ENCODE data around the gene LRRN2.

LRRN2 gene

DNA sequence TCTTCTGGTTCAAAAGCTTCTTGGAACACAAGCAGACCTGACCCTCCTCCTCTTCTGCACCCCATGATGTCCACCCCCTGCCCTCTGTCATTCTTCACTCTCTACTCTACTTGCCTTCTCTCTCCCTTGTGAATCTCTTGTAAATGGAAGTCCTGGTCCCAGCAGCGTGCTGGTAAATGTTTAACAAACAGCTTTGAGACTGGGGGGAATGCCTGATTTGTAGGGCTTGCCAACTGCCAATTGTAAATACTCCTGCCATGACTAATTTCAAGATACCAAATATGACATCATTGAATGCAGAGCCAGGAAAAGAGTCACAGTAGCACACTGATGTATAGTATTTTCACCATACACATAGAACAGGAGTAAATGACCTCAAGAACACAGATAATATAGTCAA is 40.9 kb upstream of the LRRN2 start:
- ChIA-PET CTCF (no interaction called here), POLR2A (no interaction called here)
- TF ChIP-seq FOXA1 (IDR thresholded peaks at IDR 0.05) (no peak), ZNF384 (IDR thresholded peaks at IDR 0.05) (no peak), LEF1 (IDR thresholded peaks at IDR 0.05; ENCODE audit: borderline replicate concordance) (no peak), NFRKB (IDR thresholded peaks at IDR 0.05) (no peak), HDGF (IDR thresholded peaks at IDR 0.05; ENCODE audit: borderline replicate concordance) (no peak), BHLHE40 (IDR thresholded peaks at IDR 0.05; ENCODE audit: borderline replicate concordance) (no peak)
- no peak for DNase-seq (ENCODE audit: extremely low spot score)

- no peak for DNase-seq (ENCODE audit: extremely low spot score)
- ChIA-PET POLR2A (no interaction called here), CTCF (no interaction called here)
- TF ChIP-seq SUZ12 (IDR thresholded peaks at IDR 0.05) (no peak), ELF4 (IDR thresholded peaks at IDR 0.05) (no peak), FOXK2 (IDR thresholded peaks at IDR 0.05) (no peak), BHLHE40 (IDR thresholded peaks at IDR 0.05; ENCODE audit: borderline replicate concordance) (no peak), SP1 (IDR thresholded peaks at IDR 0.05) (no peak), LEF1 (IDR thresholded peaks at IDR 0.05; ENCODE audit: borderline replicate concordance) (no peak), CTBP1 (IDR thresholded peaks at IDR 0.05; ENCODE audit: borderline replicate concordance) (no peak), HDGF (IDR thresholded peaks at IDR 0.05; ENCODE audit: borderline replicate concordance) (no peak), ZNF384 (IDR thresholded peaks at IDR 0.05) (no peak), ARNT (IDR thresholded peaks at IDR 0.05) (no peak), FOXM1 (IDR thresholded peaks at IDR 0.05; ENCODE audit: borderline replicate concordance) (no peak)
- TF ChIP-seq, protein P1, sequence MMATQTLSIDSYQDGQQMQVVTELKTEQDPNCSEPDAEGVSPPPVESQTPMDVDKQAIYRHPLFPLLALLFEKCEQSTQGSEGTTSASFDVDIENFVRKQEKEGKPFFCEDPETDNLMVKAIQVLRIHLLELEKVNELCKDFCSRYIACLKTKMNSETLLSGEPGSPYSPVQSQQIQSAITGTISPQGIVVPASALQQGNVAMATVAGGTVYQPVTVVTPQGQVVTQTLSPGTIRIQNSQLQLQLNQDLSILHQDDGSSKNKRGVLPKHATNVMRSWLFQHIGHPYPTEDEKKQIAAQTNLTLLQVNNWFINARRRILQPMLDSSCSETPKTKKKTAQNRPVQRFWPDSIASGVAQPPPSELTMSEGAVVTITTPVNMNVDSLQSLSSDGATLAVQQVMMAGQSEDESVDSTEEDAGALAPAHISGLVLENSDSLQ (IDR thresholded peaks at IDR 0.05) = no peak
Measured at GRCh38 chr1:204725821-204726448, 40.4 kb upstream of the LRRN2 start.

DNA sequence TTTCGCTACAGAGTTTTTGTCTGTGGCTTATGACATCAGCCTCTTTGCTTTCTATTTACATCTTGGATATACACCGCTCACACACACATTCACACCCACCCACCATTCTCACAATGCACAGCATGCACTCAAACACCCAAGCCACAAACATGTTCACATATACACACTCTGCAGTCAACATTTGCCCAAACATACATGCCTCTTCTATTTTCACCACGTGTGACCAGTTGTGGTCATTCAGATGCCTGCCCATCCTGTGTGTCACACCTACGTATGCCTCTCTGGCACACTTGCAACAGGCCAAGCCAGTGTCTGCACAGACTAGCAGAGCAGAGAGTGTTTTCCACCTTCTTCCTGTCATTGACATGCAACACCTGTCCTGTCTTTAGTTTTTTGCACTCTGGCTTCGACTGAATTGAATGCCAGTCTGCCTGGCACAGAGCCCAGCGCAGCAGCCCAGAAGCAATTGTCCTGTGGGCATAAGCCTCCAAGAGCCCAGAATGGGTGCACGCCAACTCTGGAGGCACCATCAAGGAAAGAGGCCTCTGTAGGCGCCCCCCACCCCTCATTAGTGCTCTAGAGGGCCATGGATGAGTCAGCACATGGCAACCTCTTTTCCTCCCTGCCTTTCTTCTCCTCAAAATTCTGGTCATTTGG is 37.7 kb upstream of the LRRN2 start:
- POLR2A ChIA-PET = no interaction called here
- DNase-seq (ENCODE audit: extremely low spot score) = no peak
- CTCF ChIA-PET = interaction anchor here (0.6 kb wide), 1 partner anchor 273 kb away, joined by 3 read pairs; no protein-coding TSS in a partner anchor
- no peak for TF ChIP-seq HDGF (IDR thresholded peaks at IDR 0.05; ENCODE audit: borderline replicate concordance)
- TF ChIP-seq L3MBTL2 (conservative IDR thresholded peaks at IDR 0.05) = no peak
- TF ChIP-seq ARNT (IDR thresholded peaks at IDR 0.05) = no peak
- no peak for TF ChIP-seq FOXA1 (IDR thresholded peaks at IDR 0.05)
- TF ChIP-seq, protein P1 (IDR thresholded peaks at IDR 0.05) = no peak
- TF ChIP-seq SP1 (IDR thresholded peaks at IDR 0.05) = no peak
- no peak for TF ChIP-seq CTBP1 (IDR thresholded peaks at IDR 0.05; ENCODE audit: borderline replicate concordance)
- no peak for TF ChIP-seq TARDBP (IDR thresholded peaks at IDR 0.05)
- TF ChIP-seq ELF4 (IDR thresholded peaks at IDR 0.05) = no peak
- TF ChIP-seq FOXM1 (IDR thresholded peaks at IDR 0.05; ENCODE audit: borderline replicate concordance) = no peak
- no peak for TF ChIP-seq FOXK2 (IDR thresholded peaks at IDR 0.05)
- no peak for TF ChIP-seq LEF1 (IDR thresholded peaks at IDR 0.05; ENCODE audit: borderline replicate concordance)
- no peak for TF ChIP-seq BHLHE40 (IDR thresholded peaks at IDR 0.05; ENCODE audit: borderline replicate concordance)
- TF ChIP-seq ZNF384 (IDR thresholded peaks at IDR 0.05) = no peak
- no peak for TF ChIP-seq NFRKB (IDR thresholded peaks at IDR 0.05)
- no peak for TF ChIP-seq SUZ12 (IDR thresholded peaks at IDR 0.05)

DNA sequence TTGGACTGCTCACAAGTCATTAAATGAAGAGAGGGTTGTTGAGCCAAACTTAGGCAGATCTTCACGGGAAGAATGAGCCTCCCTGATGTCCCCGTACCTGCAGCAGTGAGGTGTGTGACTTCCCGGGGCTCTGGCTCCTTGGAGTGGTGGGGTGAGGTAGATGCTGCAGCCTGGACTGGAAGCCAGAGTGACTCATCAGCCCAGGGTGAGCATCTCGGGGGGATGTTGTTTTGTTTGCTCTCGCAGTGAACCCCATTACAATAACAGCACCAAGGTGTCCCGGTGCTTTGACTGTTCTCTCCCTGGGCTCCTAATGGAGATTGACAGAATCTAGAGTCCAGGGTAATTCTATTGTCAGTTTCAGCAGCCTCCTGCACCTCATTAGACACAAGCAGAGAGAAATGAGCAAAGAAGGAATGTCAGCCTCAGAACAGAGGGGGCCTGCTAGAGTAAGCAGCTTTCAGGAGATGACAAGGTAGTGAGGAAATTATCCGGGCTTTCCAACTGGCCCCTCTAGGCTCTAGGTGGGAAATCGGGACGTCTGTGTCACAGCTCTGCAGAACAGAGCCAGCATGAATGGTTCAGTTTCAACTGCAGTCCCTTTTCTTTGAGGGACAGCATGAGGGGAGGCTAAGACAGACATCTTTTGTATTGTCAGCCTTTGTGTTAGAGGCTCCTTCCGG is 36.0 kb upstream of the LRRN2 start:
- CTCF ChIA-PET = no interaction called here

GRCh38 chr1:204716660-204717059 is 31.1 kb upstream of the LRRN2 start:
- DNase-seq (ENCODE audit: extremely low spot score) = no peak
- TF ChIP-seq ZNF384 (IDR thresholded peaks at IDR 0.05) (no peak), SP1 (IDR thresholded peaks at IDR 0.05) (no peak)
- POLR2A ChIA-PET = no interaction called here
- CTCF ChIA-PET = no interaction called here

More for the DNA sequence above, 36.0 kb upstream of the LRRN2 start:
- no peak for DNase-seq (ENCODE audit: extremely low spot score)
- TF ChIP-seq HDGF (IDR thresholded peaks at IDR 0.05; ENCODE audit: borderline replicate concordance) (no peak), SP1 (IDR thresholded peaks at IDR 0.05) (no peak), ARNT (IDR thresholded peaks at IDR 0.05) (no peak), ZNF384 (IDR thresholded peaks at IDR 0.05) (no peak), L3MBTL2 (conservative IDR thresholded peaks at IDR 0.05) (no peak), ELF4 (IDR thresholded peaks at IDR 0.05) (no peak), NFRKB (IDR thresholded peaks at IDR 0.05) (no peak), LEF1 (IDR thresholded peaks at IDR 0.05; ENCODE audit: borderline replicate concordance) (no peak), FOXA1 (IDR thresholded peaks at IDR 0.05) (no peak), TARDBP (IDR thresholded peaks at IDR 0.05) (no peak)
- TF ChIP-seq, protein P1 (IDR thresholded peaks at IDR 0.05) = no peak
- POLR2A ChIA-PET = no interaction called here

DNA sequence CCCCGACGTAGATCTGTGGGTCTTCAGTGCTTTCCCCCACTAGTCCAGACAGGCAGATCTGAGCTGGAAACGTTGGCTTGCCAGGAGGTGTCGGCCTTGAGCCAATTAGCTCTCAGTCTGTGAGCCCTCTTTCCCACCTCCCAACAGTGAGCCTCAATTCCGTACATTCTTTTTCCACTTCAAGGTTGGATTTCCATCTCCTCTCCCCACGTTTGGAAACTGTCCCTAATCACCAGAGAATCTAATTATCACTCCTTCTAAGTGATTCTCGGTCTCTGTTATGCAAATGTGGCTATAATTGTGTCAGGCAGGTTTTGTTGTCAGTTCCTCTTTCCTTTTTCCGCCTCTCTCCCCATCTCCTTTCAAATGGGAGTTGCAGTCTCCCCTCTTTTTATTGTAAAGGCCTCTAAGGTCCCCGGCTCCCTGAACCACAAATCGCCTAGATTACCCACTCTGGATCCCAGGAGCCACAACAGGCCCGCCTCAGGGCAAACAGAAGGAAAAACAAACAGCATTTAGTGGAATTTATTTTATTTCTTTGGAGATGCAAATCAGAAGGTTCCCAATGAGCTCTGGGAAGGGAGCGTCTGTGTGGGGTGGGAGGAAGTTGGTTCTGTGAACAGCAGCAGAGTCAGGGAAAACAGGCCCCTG is 29.4 kb upstream of the LRRN2 start:
- no peak for TF ChIP-seq HDGF (IDR thresholded peaks at IDR 0.05; ENCODE audit: borderline replicate concordance)
- no peak for TF ChIP-seq FOXA1 (IDR thresholded peaks at IDR 0.05)
- TF ChIP-seq SUZ12 (IDR thresholded peaks at IDR 0.05) = no peak
- TF ChIP-seq BHLHE40 (IDR thresholded peaks at IDR 0.05; ENCODE audit: borderline replicate concordance) = no peak
- TF ChIP-seq ZNF384 (IDR thresholded peaks at IDR 0.05) = no peak
- no peak for TF ChIP-seq L3MBTL2 (conservative IDR thresholded peaks at IDR 0.05)
- TF ChIP-seq ELF4 (IDR thresholded peaks at IDR 0.05) = no peak
- TF ChIP-seq, protein P1 (IDR thresholded peaks at IDR 0.05) = no peak
- no peak for TF ChIP-seq LEF1 (IDR thresholded peaks at IDR 0.05; ENCODE audit: borderline replicate concordance)
- no peak for TF ChIP-seq TARDBP (IDR thresholded peaks at IDR 0.05)
- no peak for TF ChIP-seq CTBP1 (IDR thresholded peaks at IDR 0.05; ENCODE audit: borderline replicate concordance)
- TF ChIP-seq ARNT (IDR thresholded peaks at IDR 0.05) = no peak
- TF ChIP-seq SP1 (IDR thresholded peaks at IDR 0.05) = no peak
- TF ChIP-seq FOXM1 (IDR thresholded peaks at IDR 0.05; ENCODE audit: borderline replicate concordance) = no peak
- TF ChIP-seq FOXK2 (IDR thresholded peaks at IDR 0.05) = no peak
- no peak for TF ChIP-seq NFRKB (IDR thresholded peaks at IDR 0.05)
- POLR2A ChIA-PET = no interaction called here
- CTCF ChIA-PET = interaction anchor here (1.0 kb wide), 1 partner anchor 49 kb away, joined by 3 read pairs; no protein-coding TSS in a partner anchor
- DNase-seq (ENCODE audit: extremely low spot score) = no peak
